A673 (cell line): ENCODE data around the gene FOXO1. TPM values are rescaled to one million over a fixed set of nuclear protein-coding genes. Genes with fewer than 3 reads are reported as not detected.

ENCODE experiments used
- BruUV-seq: library from RNA; stranded (reverse); fragments of 400-500 nt; replicated peaks from 2 replicates; lab custom pipeline; 2021; lab: Mats Ljungman, UMichigan
- CTCF ChIA-PET: fragments of 300-600 bp; sonication (Branson Sonifier 250); formaldehyde crosslinking; loops from one replicate; lab custom pipeline; 2022; ENCODE audit warnings: antibody characterized with exemption; lab: Charles Lee
- POLR2A ChIA-PET: fragments of 300-600 bp; sonication (Branson Sonifier 250); formaldehyde crosslinking; loops from one replicate; lab custom pipeline; 2022; ENCODE audit warnings: antibody characterized with exemption; ENCODE audit not compliant: low non-redundant PET; lab: Charles Lee
- DNase-seq: peaks from one replicate; pipeline ENCODE4 v3.0.0-alpha.2; 2015; ENCODE audit warnings: low spot score
- H3K27ac ChIP-seq: fragments of 200-600 bp; sonication (generic); 2 replicates; pipeline ENCODE4 v1.5.1; 2016; ENCODE audit warnings: mixed run types, low read depth, mild to moderate bottlenecking, mixed read lengths, antibody characterized with exemption, low read length; ENCODE audit not compliant: poor library complexity, severe bottlenecking
- H3K27me3 ChIP-seq: fragments of 200-600 bp; sonication (generic); replicated peaks from 2 replicates; pipeline ENCODE4 v1.6.1; 2017; ENCODE audit warnings: mixed run types, low read depth, mild to moderate bottlenecking, mixed read lengths, antibody characterized with exemption, low read length; ENCODE audit not compliant: insufficient read depth, poor library complexity
- H3K36me3 ChIP-seq: fragments of 200-600 bp; sonication (generic); 2 replicates; pipeline ENCODE4 v1.6.1; 2016; ENCODE audit warnings: mixed run types, mild to moderate bottlenecking, mixed read lengths, antibody characterized with exemption, low read length; ENCODE audit not compliant: insufficient read depth, poor library complexity, severe bottlenecking
- H3K4me1 ChIP-seq: fragments of 200-600 bp; sonication (generic); 2 replicates; pipeline ENCODE4 v1.6.1; 2017; ENCODE audit warnings: mixed run types, mild to moderate bottlenecking, mixed read lengths, antibody characterized with exemption, low read length; ENCODE audit not compliant: insufficient read depth, poor library complexity, severe bottlenecking
- H3K4me3 ChIP-seq: fragments of 200-600 bp; sonication (generic); 2 replicates; pipeline ENCODE4 v1.5.1; 2016; ENCODE audit warnings: low read depth, mixed run types, mild to moderate bottlenecking, mixed read lengths, low read length; ENCODE audit not compliant: poor library complexity, severe bottlenecking
- H3K9me3 ChIP-seq: fragments of 200-600 bp; sonication (generic); 2 replicates; pipeline ENCODE4 v1.6.1; 2016; ENCODE audit warnings: mixed run types, low read depth, mild to moderate bottlenecking, mixed read lengths, antibody characterized with exemption, low read length; ENCODE audit not compliant: poor library complexity, severe bottlenecking
- EZH2 ChIP-seq: fragments of 200-600 bp; sonication (generic); IDR thresholded peaks from 2 replicates; pipeline ENCODE4 v1.6.1; 2017; ENCODE audit warnings: borderline replicate concordance, low read depth, mild to moderate bottlenecking, mixed read lengths, antibody characterized with exemption, low read length; ENCODE audit not compliant: poor library complexity, severe bottlenecking
- intact Hi-C: fragments of 100-400 bp; cut with micrococcal nuclease; formaldehyde crosslinking; loops from one replicate; pipeline ENCODE4 v1.10.0; 2022; ENCODE audit not compliant: unreplicated experiment
- total RNA-seq: library from RNA; stranded (reverse); gene quantifications from 2 replicates; pipeline ENCODE4 v1.2.3, GENCODE V29; 2021
- TF ChIP-seq, protein P1 (sequence below): fragments of 300-800, 200-600 bp; sonication (generic); conservative IDR thresholded peaks from 2 replicates; pipeline ENCODE4 v1.5.1; 2017; ENCODE audit warnings: low read depth, mild to moderate bottlenecking, antibody characterized with exemption, low read length, moderate library complexity, mixed read lengths

Gene FOXO1
- total RNA-seq, 1 experiment from 2014 or later, result 2.9 TPM

GRCh38 chr13:40676007-40676406, 9.6 kb upstream of the FOXO1 start:
- no peak overlapping the region for H3K4me3 ChIP-seq
- TF ChIP-seq EZH2, result no peak
- TF ChIP-seq, protein P1, sequence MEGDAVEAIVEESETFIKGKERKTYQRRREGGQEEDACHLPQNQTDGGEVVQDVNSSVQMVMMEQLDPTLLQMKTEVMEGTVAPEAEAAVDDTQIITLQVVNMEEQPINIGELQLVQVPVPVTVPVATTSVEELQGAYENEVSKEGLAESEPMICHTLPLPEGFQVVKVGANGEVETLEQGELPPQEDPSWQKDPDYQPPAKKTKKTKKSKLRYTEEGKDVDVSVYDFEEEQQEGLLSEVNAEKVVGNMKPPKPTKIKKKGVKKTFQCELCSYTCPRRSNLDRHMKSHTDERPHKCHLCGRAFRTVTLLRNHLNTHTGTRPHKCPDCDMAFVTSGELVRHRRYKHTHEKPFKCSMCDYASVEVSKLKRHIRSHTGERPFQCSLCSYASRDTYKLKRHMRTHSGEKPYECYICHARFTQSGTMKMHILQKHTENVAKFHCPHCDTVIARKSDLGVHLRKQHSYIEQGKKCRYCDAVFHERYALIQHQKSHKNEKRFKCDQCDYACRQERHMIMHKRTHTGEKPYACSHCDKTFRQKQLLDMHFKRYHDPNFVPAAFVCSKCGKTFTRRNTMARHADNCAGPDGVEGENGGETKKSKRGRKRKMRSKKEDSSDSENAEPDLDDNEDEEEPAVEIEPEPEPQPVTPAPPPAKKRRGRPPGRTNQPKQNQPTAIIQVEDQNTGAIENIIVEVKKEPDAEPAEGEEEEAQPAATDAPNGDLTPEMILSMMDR, result no peak
- no peaks in the 10 kb centered on the region for H3K9me3 ChIP-seq
- CTCF ChIA-PET, result no interaction called here
- no peak overlapping the region for H3K27ac ChIP-seq
- H3K36me3 ChIP-seq, result no peaks in the 10 kb centered on the region
- intact Hi-C loops, result no loop called here
- no TSS peak for BruUV-seq
- peaks cover 15% of the 10 kb centered on the region for H3K4me1 ChIP-seq
- H3K27me3 ChIP-seq, result no peaks in the 10 kb centered on the region
- DNase-seq, result no peak
- POLR2A ChIA-PET, result no interaction called here

DNA sequence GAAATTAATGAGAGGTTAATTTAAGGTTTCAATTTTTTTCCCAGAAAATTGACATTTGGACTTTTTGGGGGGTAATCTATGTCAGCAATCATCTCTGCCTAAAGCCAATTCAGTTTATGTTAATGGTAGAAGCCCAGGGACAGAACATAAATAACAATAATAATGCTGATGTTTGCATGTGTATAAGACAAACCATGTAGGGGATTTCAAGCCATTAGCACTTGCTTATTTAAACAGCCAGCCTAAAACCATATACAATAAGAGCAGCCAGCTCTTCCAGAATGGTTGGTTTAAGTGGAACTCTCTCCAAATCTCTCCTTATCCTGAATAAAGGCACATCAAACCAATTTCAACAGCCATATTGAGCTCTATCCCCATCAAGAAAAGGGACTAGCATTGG, 7.0 kb upstream of the FOXO1 start:
- Histone ChIP-seq H3K9me3 (no peaks in the 10 kb centered on the region), H3K36me3 (no peaks in the 10 kb centered on the region), H3K4me1 (peaks cover 15% of the 10 kb centered on the region), H3K27ac (no peak overlapping the region), H3K4me3 (no peak overlapping the region), H3K27me3 (no peaks in the 10 kb centered on the region)
- POLR2A ChIA-PET, result no interaction called here
- intact Hi-C loops, result loop anchor here (5.0 kb wide), 2 partner anchors 721 to 906 kb away; no protein-coding TSS in a partner anchor
- DNase-seq, result no peak
- TF ChIP-seq EZH2, result no peak
- TF ChIP-seq, protein P1, result no peak
- CTCF ChIA-PET, result no interaction called here
- no TSS peak for BruUV-seq

DNA sequence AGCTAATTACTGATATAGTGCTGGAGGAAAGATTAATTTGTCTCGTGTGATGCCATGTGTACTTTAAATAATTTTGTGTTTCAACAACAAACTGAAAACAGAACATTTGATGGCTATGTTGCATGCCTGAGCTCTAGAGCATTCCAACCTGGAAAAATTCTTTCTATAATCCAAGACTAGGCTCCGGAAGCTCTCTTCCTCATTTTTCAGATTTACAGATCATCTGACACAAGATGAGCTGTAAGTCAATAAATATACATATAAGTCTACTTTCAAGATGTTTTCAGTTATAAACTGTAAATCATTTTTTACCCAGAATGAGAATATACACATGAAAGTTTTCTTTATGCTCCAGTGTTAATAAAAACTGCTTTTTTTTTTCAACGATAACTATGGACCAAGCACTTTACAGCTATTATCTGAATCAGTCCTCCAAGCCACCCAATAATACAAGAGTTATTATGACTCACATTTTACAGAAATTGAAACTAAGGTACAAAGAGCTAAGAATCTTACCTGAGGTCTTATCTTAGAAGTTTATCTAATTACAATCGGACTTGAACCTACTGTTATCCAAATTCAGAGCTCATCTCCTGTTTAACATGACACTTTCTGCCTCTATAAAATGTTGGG, 6.4 kb upstream of the FOXO1 start:
- TF ChIP-seq EZH2, result no peak
- TF ChIP-seq, protein P1, result no peak
- H3K27me3 ChIP-seq, result no peaks in the 10 kb centered on the region
- ChIA-PET POLR2A (no interaction called here), CTCF (no interaction called here)
- BruUV-seq, result no TSS peak
- H3K27ac ChIP-seq, result peak overlapping the region; percentile 6
- intact Hi-C loops, result loop anchor here (5.0 kb wide), 2 partner anchors 721 to 906 kb away; no protein-coding TSS in a partner anchor
- no peak overlapping the region for H3K4me3 ChIP-seq
- no peak for DNase-seq
- H3K9me3 ChIP-seq, result no peaks in the 10 kb centered on the region
- H3K4me1 ChIP-seq, result peaks cover 15% of the 10 kb centered on the region
- H3K36me3 ChIP-seq, result no peaks in the 10 kb centered on the region
